ENCODE data around the gene OR52B2.

Gene OR52B2

DNA sequence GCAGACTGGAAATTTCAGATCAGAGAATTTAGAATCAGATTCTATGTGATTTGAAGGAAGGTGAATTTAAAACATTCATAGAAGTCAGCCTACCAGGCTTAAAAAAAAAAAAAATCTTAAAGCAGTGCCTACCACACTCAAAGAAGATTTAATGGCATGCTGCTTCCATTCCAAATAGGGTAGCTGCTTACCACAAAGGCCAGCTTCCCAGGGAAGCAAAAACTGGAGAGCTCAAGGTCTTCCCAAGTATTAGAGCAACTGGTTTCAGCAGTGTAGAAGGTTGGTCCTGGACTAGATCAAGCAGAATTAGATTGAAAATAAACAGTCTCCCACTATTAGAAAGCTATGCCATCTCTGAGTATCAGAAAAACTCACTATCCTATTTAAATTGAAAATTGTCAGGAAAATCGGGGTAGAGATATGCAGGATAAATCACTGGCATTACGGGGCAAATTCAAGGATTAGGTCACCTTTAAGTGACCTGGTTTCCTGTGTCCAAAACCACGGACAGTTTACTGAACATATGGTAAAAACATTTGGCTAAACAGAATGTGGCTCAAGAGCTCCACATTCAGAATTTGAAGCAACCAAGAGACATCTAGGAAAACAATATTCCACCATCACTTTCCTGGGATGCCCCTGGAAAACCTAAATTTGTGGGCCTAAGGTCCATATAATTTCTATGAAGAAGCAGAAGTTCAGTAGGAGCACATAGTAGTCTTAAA, 36.5 kb upstream of the OR52B2 start:
- no peak overlapping the region for H3K4me3 ChIP-seq (ENCODE audit: low read depth, low read length)
- TF ChIP-seq, protein P1, sequence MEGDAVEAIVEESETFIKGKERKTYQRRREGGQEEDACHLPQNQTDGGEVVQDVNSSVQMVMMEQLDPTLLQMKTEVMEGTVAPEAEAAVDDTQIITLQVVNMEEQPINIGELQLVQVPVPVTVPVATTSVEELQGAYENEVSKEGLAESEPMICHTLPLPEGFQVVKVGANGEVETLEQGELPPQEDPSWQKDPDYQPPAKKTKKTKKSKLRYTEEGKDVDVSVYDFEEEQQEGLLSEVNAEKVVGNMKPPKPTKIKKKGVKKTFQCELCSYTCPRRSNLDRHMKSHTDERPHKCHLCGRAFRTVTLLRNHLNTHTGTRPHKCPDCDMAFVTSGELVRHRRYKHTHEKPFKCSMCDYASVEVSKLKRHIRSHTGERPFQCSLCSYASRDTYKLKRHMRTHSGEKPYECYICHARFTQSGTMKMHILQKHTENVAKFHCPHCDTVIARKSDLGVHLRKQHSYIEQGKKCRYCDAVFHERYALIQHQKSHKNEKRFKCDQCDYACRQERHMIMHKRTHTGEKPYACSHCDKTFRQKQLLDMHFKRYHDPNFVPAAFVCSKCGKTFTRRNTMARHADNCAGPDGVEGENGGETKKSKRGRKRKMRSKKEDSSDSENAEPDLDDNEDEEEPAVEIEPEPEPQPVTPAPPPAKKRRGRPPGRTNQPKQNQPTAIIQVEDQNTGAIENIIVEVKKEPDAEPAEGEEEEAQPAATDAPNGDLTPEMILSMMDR (IDR thresholded peaks at IDR 0.05; ENCODE audit: low read depth, low read length): no peak

DNA sequence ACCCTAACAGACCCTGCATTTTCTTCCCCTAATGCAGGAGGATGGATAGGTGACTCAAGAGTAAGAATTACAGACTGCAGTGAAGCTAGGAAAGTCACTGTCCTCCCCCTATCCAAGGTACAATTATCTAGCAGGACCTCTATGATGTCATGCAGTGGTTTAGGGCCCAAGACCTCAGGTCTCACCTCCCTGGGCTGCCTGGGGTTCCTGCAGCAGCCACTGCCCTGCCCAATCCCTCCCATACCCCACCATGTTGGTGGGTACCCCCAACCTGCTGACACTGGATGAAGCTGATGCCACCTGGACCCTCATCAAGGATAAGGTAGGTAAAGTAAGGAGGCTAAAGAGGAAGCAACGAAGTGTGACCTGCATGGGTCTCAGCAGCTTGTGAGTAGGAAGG, 35.2 kb upstream of the OR52B2 start, which contains the start of gene C11orf42:
TSS of gene C11orf42 (plus strand) at position 192 of the 400 bp plus-strand sequence. CDS start at position 251, 59 bp downstream.
- TF ChIP-seq, protein P1 (IDR thresholded peaks at IDR 0.05; ENCODE audit: low read depth, low read length): no peak
- no peak within 1 kb of the TSS for H3K4me3 ChIP-seq (ENCODE audit: low read depth, low read length)

DNA sequence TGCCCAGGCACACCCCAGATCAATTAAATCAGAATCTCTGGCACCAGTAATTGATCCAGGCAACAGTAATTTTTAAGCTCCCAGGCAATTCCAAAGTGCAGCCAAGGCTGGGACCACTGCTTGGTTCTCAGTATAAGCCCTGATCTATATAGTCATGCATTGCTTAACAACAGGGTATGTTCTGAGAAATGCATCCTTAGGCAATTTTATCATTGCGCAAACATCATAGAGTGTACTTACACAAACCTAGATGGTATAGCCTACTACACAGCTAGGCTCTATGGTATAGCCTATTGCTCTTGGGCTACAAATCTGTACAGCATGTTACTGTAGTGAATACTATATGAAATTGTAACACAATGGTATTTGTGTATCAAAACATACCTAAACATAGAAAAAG, 34.6 kb upstream of the OR52B2 start:
- no peak overlapping the region for H3K4me3 ChIP-seq (ENCODE audit: low read depth, low read length)
- TF ChIP-seq, protein P1 (IDR thresholded peaks at IDR 0.05; ENCODE audit: low read depth, low read length): no peak

DNA sequence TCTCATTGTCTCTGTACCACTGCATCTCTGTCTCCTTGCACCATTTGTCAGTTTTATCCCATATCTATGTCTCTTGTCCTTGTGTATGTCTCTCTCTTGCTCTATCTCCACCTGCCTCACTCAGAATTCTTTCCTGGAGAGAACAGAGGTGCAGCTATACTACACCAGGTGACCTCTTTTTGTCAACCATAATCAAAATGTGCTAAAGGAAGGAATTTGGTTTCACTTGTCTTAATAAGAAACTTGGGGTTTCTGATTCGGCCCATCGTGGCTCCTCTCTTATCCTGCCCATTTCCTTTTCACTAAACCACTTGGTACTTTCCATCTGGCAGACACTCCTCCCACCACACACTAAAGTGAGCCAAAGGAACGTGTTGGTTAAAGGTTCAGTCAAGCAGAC, 33.2 kb upstream of the OR52B2 start:
- no peak overlapping the region for H3K4me3 ChIP-seq (ENCODE audit: low read depth, low read length)
- TF ChIP-seq, protein P1 (IDR thresholded peaks at IDR 0.05; ENCODE audit: low read depth, low read length): no peak

DNA sequence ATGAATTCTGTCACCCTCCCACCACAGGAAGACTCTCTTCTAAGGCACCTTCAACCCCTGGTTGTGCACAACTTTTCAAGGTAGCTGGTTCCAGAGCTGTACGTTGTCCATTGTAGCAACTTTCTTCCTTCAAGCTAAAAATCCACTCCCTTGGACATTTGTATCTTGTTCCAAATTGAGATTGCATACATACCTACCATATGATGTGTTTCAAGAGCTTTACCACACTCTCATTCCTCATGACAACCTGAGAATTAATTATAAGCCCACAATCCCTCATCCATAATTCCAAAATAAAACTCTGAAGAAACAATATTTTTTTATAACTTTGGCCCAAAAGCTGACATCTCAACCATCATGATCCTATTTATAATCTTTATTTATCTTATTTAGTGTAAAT, 31.9 kb upstream of the OR52B2 start:
- TF ChIP-seq, protein P1 (IDR thresholded peaks at IDR 0.05; ENCODE audit: low read depth, low read length): no peak

DNA sequence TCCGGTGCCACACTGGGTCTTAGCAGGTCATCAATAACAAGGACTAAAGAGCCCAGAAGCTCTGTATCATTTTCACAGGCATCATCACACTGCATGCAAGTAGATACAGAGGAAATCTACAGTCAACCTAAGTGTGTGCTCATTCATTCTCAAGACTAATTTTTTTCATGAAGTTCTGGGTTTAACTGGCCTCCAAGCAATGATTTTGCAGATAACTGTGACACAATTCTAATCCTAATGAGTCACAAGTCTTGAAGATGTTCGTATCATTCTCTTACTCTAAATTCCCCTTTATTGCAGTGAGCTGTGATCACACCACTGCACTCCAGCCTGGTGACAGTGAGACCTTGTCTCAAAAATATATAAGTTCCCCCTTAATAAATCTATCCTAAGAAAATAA, 31.4 kb upstream of the OR52B2 start:
- TF ChIP-seq, protein P1 (IDR thresholded peaks at IDR 0.05; ENCODE audit: low read depth, low read length): no peak
- H3K4me3 ChIP-seq (ENCODE audit: low read depth, low read length): no peak overlapping the region

More for the DNA sequence above, 31.9 kb upstream of the OR52B2 start:
- H3K4me3 ChIP-seq (ENCODE audit: low read depth, low read length): no peak overlapping the region

DNA sequence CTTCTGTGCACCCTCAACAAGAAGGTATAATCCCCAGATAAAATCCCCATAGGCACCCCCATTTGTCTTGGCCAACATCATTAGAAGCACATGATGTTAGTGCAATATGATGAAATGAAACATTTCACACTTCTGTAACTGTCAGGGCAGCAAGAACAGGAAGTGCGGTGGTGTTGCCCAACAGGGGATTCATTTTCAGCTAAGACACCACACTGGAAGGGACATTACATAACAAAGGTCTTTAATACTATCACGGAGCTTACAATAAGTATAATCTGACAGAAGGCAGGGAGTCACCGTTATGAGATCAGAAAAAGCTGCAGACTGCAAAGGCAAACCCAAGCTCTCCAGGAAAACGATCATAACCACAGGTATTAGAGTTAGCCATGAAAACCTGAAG, 30.8 kb upstream of the OR52B2 start:
- TF ChIP-seq, protein P1 (IDR thresholded peaks at IDR 0.05; ENCODE audit: low read depth, low read length): no peak
- no peak overlapping the region for H3K4me3 ChIP-seq (ENCODE audit: low read depth, low read length)

All from WI38 (cell line).